T-helper 2 cell treated with Interferon-gamma antibody and Interleukin-4, amounts not matched to agents 5 μg/mL and 100 μg/mL, for 36 hours (primary cell): ENCODE results near the gene HOXA5.

Experiments
- DNase-seq: peaks from one replicate; pipeline ENCODE4 v3.0.0; 2021; ENCODE audit warnings: low spot score
- H3K27ac Mint-ChIP-seq: one replicate; pipeline ENCODE4 v1.8.0; 2021; ENCODE audit warnings: mild to moderate bottlenecking, mixed read lengths
- H3K27me3 Mint-ChIP-seq: one replicate; pipeline ENCODE4 v1.8.0; 2021; ENCODE audit warnings: low read depth, mixed read lengths
- H3K36me3 Mint-ChIP-seq: one replicate; pipeline ENCODE4 v1.8.0; 2021; ENCODE audit warnings: low read depth, mixed read lengths
- H3K4me1 Mint-ChIP-seq: one replicate; pipeline ENCODE4 v1.8.0; 2021; ENCODE audit warnings: low read depth, mixed read lengths
- H3K4me3 Mint-ChIP-seq: one replicate; pipeline ENCODE4 v1.8.0; 2022; ENCODE audit warnings: mild to moderate bottlenecking, moderate library complexity, mixed read lengths
- H3K9me3 Mint-ChIP-seq: one replicate; pipeline ENCODE4 v1.8.0; 2021; ENCODE audit warnings: mixed read lengths

Gene HOXA5

DNA sequence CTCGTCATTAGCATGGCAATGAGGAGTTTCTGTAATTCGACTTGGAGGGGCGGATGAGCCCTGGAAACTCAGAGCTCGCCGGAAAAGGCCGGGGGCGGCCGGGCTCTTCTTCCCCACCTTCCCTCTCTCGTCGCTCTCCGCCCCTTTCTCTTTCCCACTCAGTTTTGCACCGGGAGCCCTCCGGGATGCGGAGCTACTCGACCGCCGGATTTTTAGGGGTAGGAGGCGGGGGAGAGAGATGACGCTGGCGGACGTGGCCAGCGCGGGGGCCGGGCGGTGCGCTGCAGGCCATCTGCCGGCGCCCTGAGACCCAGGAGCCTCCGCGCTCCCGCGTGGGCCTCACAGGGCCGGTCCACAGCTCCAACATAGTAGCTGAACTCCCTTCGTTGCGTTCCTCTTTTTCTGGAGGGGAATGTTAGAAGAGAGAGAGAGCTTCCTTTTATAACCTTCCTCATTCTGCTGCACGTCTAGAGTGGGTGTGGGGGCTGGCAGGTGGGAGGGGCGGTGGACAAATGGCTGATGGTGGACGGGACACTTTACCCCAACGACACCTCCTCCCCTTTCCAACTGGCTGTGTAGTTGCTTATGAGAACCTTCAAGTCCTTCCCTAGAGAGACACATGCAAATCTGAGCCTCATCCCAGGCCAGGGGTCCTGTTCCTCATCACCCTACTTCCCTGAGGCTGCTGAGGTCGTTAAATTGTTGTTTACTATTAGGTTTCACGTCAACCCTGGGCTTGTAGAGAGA lies 46.5 kb downstream of the HOXA5 start:
- Mint-ChIP-seq H3K27ac (peak overlapping the region; percentile 67), H3K9me3 (no peaks in the 10 kb centered on the region), H3K36me3 (peaks cover 4% of the 10 kb centered on the region), H3K27me3 (peaks cover 89% of the 10 kb centered on the region), H3K4me1 (peaks cover 12% of the 10 kb centered on the region), H3K4me3 (peak overlapping the region; percentile 75)
- no peak for DNase-seq

- H3K27me3 Mint-ChIP-seq: peaks cover 89% of the 10 kb centered on the region
- H3K4me3 Mint-ChIP-seq: peak within 1 kb of the TSS; percentile 75
- peak within 1 kb of the TSS; percentile 70 for H3K27ac Mint-ChIP-seq
- peaks cover 4% of the 10 kb centered on the region for H3K36me3 Mint-ChIP-seq
- peak; percentile 65 for DNase-seq
- no peaks in the 10 kb centered on the region for H3K9me3 Mint-ChIP-seq
- peaks cover 12% of the 10 kb centered on the region for H3K4me1 Mint-ChIP-seq
Measured at GRCh38 chr7:27095897-27096767, 47.3 kb downstream of the HOXA5 start, which contains the start of gene HOXA1. TSS of gene HOXA1 (minus strand) at chr7:27096000. CDS start at chr7:27095912, 88 bp downstream.

DNA sequence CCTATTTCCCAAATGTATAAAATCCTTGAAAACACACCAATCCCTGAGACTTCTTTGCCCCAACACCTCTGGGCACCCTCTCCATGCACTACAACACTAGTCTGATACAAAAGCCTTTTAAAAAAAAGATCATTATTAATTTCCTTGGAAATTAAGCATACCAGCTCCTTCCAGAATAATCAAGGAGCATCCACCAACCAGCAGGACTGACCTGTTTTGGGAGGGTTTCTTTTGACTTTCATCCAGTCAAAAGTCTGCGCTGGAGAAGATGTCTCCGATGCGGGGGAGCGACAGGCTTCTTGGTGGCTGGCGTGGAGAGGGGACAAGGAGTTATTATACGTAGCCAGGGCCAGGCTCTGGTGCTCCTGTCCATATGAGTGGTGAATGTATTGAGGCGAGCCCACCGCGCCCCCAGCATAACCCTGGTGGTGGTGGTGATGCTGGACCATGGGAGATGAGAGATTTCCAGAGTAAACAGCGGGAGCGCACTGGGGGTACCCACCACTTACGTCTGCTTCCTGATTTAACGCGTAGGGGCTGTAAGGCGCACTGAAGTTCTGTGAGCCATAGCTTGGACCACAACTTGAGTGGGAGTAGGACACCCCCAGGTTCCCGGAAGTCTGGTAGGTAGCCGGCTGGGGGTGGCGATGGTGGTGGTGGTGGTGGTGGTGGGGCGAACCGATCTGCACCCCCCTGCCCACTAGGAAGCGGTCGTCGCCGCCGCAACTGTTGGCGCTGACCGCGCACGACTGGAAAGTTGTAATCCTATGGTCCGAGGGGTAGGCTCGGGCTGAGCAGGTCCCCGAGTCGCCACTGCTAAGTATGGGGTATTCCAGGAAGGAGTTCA lies 48.2 kb downstream of the HOXA5 start:
- Mint-ChIP-seq H3K4me3 (peak overlapping the region; percentile 75), H3K4me1 (peaks cover 12% of the 10 kb centered on the region), H3K27me3 (peaks cover 89% of the 10 kb centered on the region), H3K9me3 (no peaks in the 10 kb centered on the region), H3K27ac (peak overlapping the region; percentile 49), H3K36me3 (peaks cover 4% of the 10 kb centered on the region)
- DNase-seq: no peak

- peaks cover 3% of the 10 kb centered on the region for H3K36me3 Mint-ChIP-seq
- no peak overlapping the region for H3K27ac Mint-ChIP-seq
- DNase-seq: no peak
- H3K27me3 Mint-ChIP-seq: peaks cover 89% of the 10 kb centered on the region
- H3K9me3 Mint-ChIP-seq: no peaks in the 10 kb centered on the region
- H3K4me1 Mint-ChIP-seq: peaks cover 12% of the 10 kb centered on the region
- peak overlapping the region; percentile 75 for H3K4me3 Mint-ChIP-seq
Measured at GRCh38 chr7:27094304-27095049, 49.0 kb downstream of the HOXA5 start.

GRCh38 chr7:27093184-27093895 lies 50.1 kb downstream of the HOXA5 start:
- peak overlapping the region; percentile 34 for H3K4me3 Mint-ChIP-seq
- no peak for DNase-seq
- no peaks in the 10 kb centered on the region for H3K9me3 Mint-ChIP-seq
- peaks cover 12% of the 10 kb centered on the region for H3K4me1 Mint-ChIP-seq
- H3K27me3 Mint-ChIP-seq: peaks cover 89% of the 10 kb centered on the region
- H3K27ac Mint-ChIP-seq: no peak overlapping the region
- peaks cover 1% of the 10 kb centered on the region for H3K36me3 Mint-ChIP-seq

DNA sequence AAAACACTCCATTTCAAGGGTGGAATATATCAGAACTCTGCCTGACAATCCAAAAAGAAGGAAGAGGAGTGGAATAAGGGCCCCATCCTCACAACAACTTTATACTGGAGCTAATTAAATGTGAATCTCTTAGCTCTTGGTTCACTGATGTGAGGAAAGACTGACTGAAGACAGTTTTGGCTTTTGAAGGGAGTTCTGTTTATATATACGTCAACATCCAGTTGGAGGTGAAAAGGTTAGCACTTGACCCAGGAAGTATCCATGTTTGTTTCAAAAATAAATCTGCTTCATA lies 50.7 kb downstream of the HOXA5 start:
- H3K4me1 Mint-ChIP-seq: peaks cover 12% of the 10 kb centered on the region
- no peak for DNase-seq
- H3K9me3 Mint-ChIP-seq: no peaks in the 10 kb centered on the region
- no peak overlapping the region for H3K27ac Mint-ChIP-seq
- H3K27me3 Mint-ChIP-seq: peaks cover 87% of the 10 kb centered on the region
- no peak overlapping the region for H3K4me3 Mint-ChIP-seq
- H3K36me3 Mint-ChIP-seq: peaks cover 1% of the 10 kb centered on the region

- no peak for DNase-seq
- Mint-ChIP-seq H3K27ac (no peak overlapping the region), H3K9me3 (no peaks in the 10 kb centered on the region), H3K27me3 (peaks cover 87% of the 10 kb centered on the region), H3K36me3 (peaks cover 1% of the 10 kb centered on the region), H3K4me3 (no peak overlapping the region), H3K4me1 (peaks cover 10% of the 10 kb centered on the region)
Measured at GRCh38 chr7:27091941-27092818, 51.3 kb downstream of the HOXA5 start.

DNA sequence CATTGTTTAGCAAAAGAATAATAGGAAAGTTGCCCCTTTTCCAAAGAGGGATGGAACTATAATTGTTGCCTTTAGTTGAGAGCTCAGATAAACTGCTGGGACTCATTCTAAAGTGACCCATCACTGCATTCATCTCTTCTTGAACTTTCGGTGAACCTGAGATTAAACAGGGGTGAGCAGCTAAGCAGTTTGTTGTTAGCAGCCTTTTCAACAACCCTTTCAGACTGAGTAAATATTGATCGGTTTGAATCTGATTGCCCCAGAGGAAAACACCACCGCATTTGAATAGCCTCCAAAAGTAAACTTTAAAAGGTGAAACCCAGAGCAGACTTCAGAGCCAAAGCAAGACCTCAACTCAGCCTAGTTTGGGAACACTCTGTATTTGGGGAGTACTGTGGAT lies 52.4 kb downstream of the HOXA5 start:
- H3K4me1 Mint-ChIP-seq: peaks cover 8% of the 10 kb centered on the region
- peaks cover 1% of the 10 kb centered on the region for H3K36me3 Mint-ChIP-seq
- H3K9me3 Mint-ChIP-seq: no peaks in the 10 kb centered on the region
- peaks cover 90% of the 10 kb centered on the region for H3K27me3 Mint-ChIP-seq
- no peak overlapping the region for H3K27ac Mint-ChIP-seq
- no peak overlapping the region for H3K4me3 Mint-ChIP-seq
- no peak for DNase-seq
